HCT116 (cell line): ENCODE measurements around the gene PIAS2. TPM values are rescaled to one million over a fixed set of nuclear protein-coding genes. Genes with fewer than 3 reads are reported as not detected.

Source experiments
- ATAC-seq: fragments of 200-7000 bp; cut with Tn5 transposase; 2 replicates; pipeline ENCODE4 v1.9.1; 2020; ENCODE audit warnings: mild to moderate bottlenecking, moderate library complexity
- BruUV-seq: library from RNA; stranded (reverse); fragments of 400-500 nt; replicated peaks from 2 replicates; lab custom pipeline; 2021; lab: Mats Ljungman, UMichigan
- CTCF ChIA-PET: fragments of 300-600 bp; sonication (Branson Sonifier 250); formaldehyde crosslinking; loops from one replicate; lab custom pipeline; 2021; ENCODE audit warnings: antibody characterized with exemption; lab: Charles Lee
- POLR2A ChIA-PET: fragments of 300-600, 350-600 bp; sonication (Branson Sonifier 250); formaldehyde crosslinking; loops from one replicate; lab custom pipeline; 2021; ENCODE audit warnings: antibody characterized with exemption; lab: Charles Lee
- RAD21 ChIA-PET, 2 experiments: fragments of 300-600 bp; sonication (Branson Sonifier 250); formaldehyde crosslinking; loops; one replicate each; lab custom pipeline; 2023; ENCODE audit warnings: low total read pairs in 2 of 2; ENCODE audit not compliant: uncharacterized antibody in 2 of 2, unreplicated experiment in 2 of 2, low non-redundant PET in 1 of 2; lab: Charles Lee
- DNase-seq: peaks from one replicate; pipeline ENCODE4 v3.0.0-alpha.2; 2010; ENCODE audit warnings: low read depth, low spot score
- H2AFZ ChIP-seq: fragments of 200-600 bp; shearing (Covaris generic), sonication (generic); 2 replicates; pipeline ENCODE4 v1.6.1; 2017; ENCODE audit warnings: low read depth, mixed run types, mixed read lengths, antibody characterized with exemption, low read length; ENCODE audit not compliant: poor library complexity, severe bottlenecking
- H3K27ac ChIP-seq: 2 replicates; pipeline ENCODE4 v1.5.1; 2012; ENCODE audit warnings: low read depth, low read length
- H3K27me3 ChIP-seq: fragments of 200-600 bp; sonication (generic); 2 replicates; pipeline ENCODE4 v1.6.1; 2016; ENCODE audit warnings: mixed run types, low read length, mixed read lengths; ENCODE audit not compliant: insufficient read depth
- H3K36me3 ChIP-seq, 2 experiments: fragments of 200-500 bp in 1 of 2; fragments of 200-600 bp in 1 of 2; sonication (Bioruptor generic) in 1 of 2; sonication (generic) in 1 of 2; 2 replicates each; pipeline versions ENCODE4 v1.5.1 to v1.6.1; 2014 to 2016; ENCODE audit warnings: low read length in 2 of 2, inconsistent platforms in 1 of 2, mixed read lengths in 1 of 2, mixed run types in 1 of 2; ENCODE audit not compliant: insufficient read depth in 2 of 2, control insufficient read depth in 1 of 2
- H3K4me1 ChIP-seq, 2 experiments: fragments of 200-600 bp in 1 of 2; sonication (generic) in 1 of 2; 2 replicates each; pipeline versions ENCODE4 v1.5.1 to v1.6.1; 2012 to 2017; ENCODE audit warnings: low read length in 2 of 2, inconsistent platforms in 1 of 2, mild to moderate bottlenecking in 1 of 2, mixed read lengths in 1 of 2, mixed run types in 1 of 2, moderate library complexity in 1 of 2; ENCODE audit not compliant: insufficient read depth in 2 of 2, control insufficient read depth in 1 of 2
- H3K4me2 ChIP-seq: fragments of 200-600 bp; sonication (generic); 2 replicates; pipeline ENCODE4 v1.6.1; 2017; ENCODE audit warnings: mixed run types, low read length, mixed read lengths
- H3K4me3 ChIP-seq, 2 experiments: fragments of 200-600 bp in 1 of 2; sonication (generic) in 1 of 2; replicated peaks in 1 of 2; 2 replicates each; pipeline ENCODE4 v1.5.1; 2011 to 2016; ENCODE audit warnings: low read length in 2 of 2, control low read depth in 1 of 2, low read depth in 1 of 2, mild to moderate bottlenecking in 1 of 2, mixed read lengths in 1 of 2, mixed run types in 1 of 2
- H3K79me2 ChIP-seq: fragments of 200-600 bp; sonication (generic); 2 replicates; pipeline ENCODE4 v1.6.1; 2017; ENCODE audit warnings: mild to moderate bottlenecking, mixed run types, low read length, moderate library complexity, mixed read lengths; ENCODE audit not compliant: insufficient read depth
- H3K9ac ChIP-seq: fragments of 200-600 bp; sonication (generic); 2 replicates; pipeline ENCODE4 v1.6.1; 2016; ENCODE audit warnings: low read length, mixed read lengths
- H3K9me2 ChIP-seq: fragments of 200-600 bp; sonication (generic), shearing (Covaris generic); 2 replicates; pipeline ENCODE4 v1.6.1; 2017; ENCODE audit warnings: mixed run types, mild to moderate bottlenecking, moderate library complexity; ENCODE audit not compliant: insufficient read depth
- H3K9me3 ChIP-seq, 2 experiments: fragments of 200-500 bp in 1 of 2; fragments of 200-600 bp in 1 of 2; sonication (Bioruptor generic) in 1 of 2; sonication (generic) in 1 of 2; 2 replicates each; pipeline ENCODE4 v1.6.1; 2014 to 2017; ENCODE audit warnings: low read length in 2 of 2, mixed read lengths in 2 of 2, inconsistent platforms in 1 of 2, low read depth in 1 of 2, mild to moderate bottlenecking in 1 of 2, mixed run types in 1 of 2, moderate library complexity in 1 of 2; ENCODE audit not compliant: control insufficient read depth in 1 of 2, insufficient read depth in 1 of 2
- H4K20me1 ChIP-seq: fragments of 200-600 bp; sonication (generic), shearing (Covaris generic); 2 replicates; pipeline ENCODE4 v1.6.1; 2017; ENCODE audit warnings: mixed run types, mild to moderate bottlenecking, moderate library complexity; ENCODE audit not compliant: insufficient read depth
- ATF3 ChIP-seq: IDR thresholded peaks from 2 replicates; pipeline ENCODE4 v1.6.1; 2012
- CEBPB ChIP-seq: IDR thresholded peaks from 2 replicates; pipeline ENCODE4 v1.6.1; 2012; ENCODE audit warnings: low read depth
- EZH2 ChIP-seq: fragments of 200-600 bp; sonication (generic); IDR thresholded peaks from 2 replicates; pipeline ENCODE4 v1.6.1; 2017; ENCODE audit warnings: antibody characterized with exemption, mixed run types
- EZH2phosphoT487 ChIP-seq: fragments of 200-600 bp; IDR thresholded peaks from 2 replicates; pipeline ENCODE4 v1.6.1; 2018; ENCODE audit warnings: antibody characterized with exemption, borderline replicate concordance
- FOSL1 ChIP-seq: IDR thresholded peaks from 2 replicates; pipeline ENCODE4 v1.6.1; 2012; ENCODE audit warnings: low read depth
- POLR2A ChIP-seq: IDR thresholded peaks from 2 replicates; pipeline ENCODE4 v1.7.0; 2011; ENCODE audit warnings: borderline replicate concordance; ENCODE audit not compliant: insufficient read depth, insufficient read length; ENCODE audit errors: extremely low read depth
- POLR2AphosphoS5 ChIP-seq: IDR thresholded peaks from 2 replicates; pipeline ENCODE4 v1.6.1; 2011; ENCODE audit warnings: mild to moderate bottlenecking, low read depth, low read length, moderate library complexity
- RAD21 ChIP-seq: IDR thresholded peaks from 2 replicates; pipeline ENCODE4 v1.6.1; 2012; ENCODE audit warnings: low read depth, mild to moderate bottlenecking
- REST ChIP-seq: IDR thresholded peaks from 2 replicates; pipeline ENCODE4 v1.6.1; 2012; ENCODE audit warnings: low read depth
- SIN3A ChIP-seq: IDR thresholded peaks from 2 replicates; pipeline ENCODE4 v1.6.1; 2012; ENCODE audit warnings: low read depth
- SP1 ChIP-seq: IDR thresholded peaks from 2 replicates; pipeline ENCODE4 v1.6.1; 2012; ENCODE audit warnings: low read depth
- YY1 ChIP-seq: IDR thresholded peaks from 2 replicates; pipeline ENCODE4 v1.6.1; 2011; ENCODE audit warnings: low read length, low read depth, moderate library complexity, mild to moderate bottlenecking; ENCODE audit not compliant: insufficient replicate concordance; ENCODE audit errors: extremely low read depth
- ZFX ChIP-seq: fragments of 450-650 bp; IDR thresholded peaks from 2 replicates; pipeline ENCODE4 v1.6.1; 2017
- intact Hi-C: fragments of 100-400 bp; cut with micrococcal nuclease; formaldehyde crosslinking; loops from 2 replicates; pipeline ENCODE4 v1.10.0; 2022
- total RNA-seq: library from RNA; stranded (reverse); gene quantifications from one replicate; pipeline ENCODE4 v1.2.1, GENCODE V29; 2021; ENCODE audit not compliant: unreplicated experiment

Gene PIAS2
- total RNA-seq, 1 experiment from 2014 or later = 31.7 TPM

GRCh38 chr18:46867367-46868143 lies 49.8 kb downstream of the PIAS2 start:
- no peak for TF ChIP-seq RAD21
- TF ChIP-seq SIN3A = no peak
- TF ChIP-seq ZFX = no peak
- no peak for TF ChIP-seq EZH2
- TF ChIP-seq REST = no peak
- no peak for TF ChIP-seq ATF3
- TF ChIP-seq SP1 = no peak
- TF ChIP-seq FOSL1 = no peak
- TF ChIP-seq POLR2AphosphoS5 = no peak
- no peak for TF ChIP-seq CEBPB
- TF ChIP-seq EZH2phosphoT487 = no peak
- TF ChIP-seq POLR2A = no peak
- TF ChIP-seq YY1 = no peak
- H3K9ac ChIP-seq = no peak overlapping the region
- H3K9me3 ChIP-seq = peaks cover 3 to 5% of the 10 kb centered on the region in 2 experiments; a peak in 2 of 4 replicates
- POLR2A ChIA-PET = no interaction called here
- H3K27ac ChIP-seq = no peak overlapping the region
- H3K79me2 ChIP-seq = peaks cover 47% of the 10 kb centered on the region
- H3K36me3 ChIP-seq = no peaks in the 10 kb centered on the region
- CTCF ChIA-PET = no interaction called here
- H3K4me1 ChIP-seq = 0 out of 4 replicates have a peak, but pooled peaks cover 0 to 4% of the 10 kb centered on the region in 2 experiments
- no peak overlapping the region for H3K4me3 ChIP-seq
- ATAC-seq (no peak), DNase-seq (no peak)
- RAD21 ChIA-PET = no interaction called here
- H2AFZ ChIP-seq = no peak overlapping the region
- no peaks in the 10 kb centered on the region for H4K20me1 ChIP-seq
- H3K4me2 ChIP-seq = no peak overlapping the region
- H3K9me2 ChIP-seq = no peaks in the 10 kb centered on the region
- no TSS peak for BruUV-seq
- intact Hi-C loops = no loop called here
- no peaks in the 10 kb centered on the region for H3K27me3 ChIP-seq
